GM12873 (cell line): ENCODE data around the gene OR2B2.

ENCODE experiments used
- TF ChIP-seq, protein P1 (sequence below): IDR thresholded peaks from 2 replicates; pipeline ENCODE4 v1.5.1; 2012; ENCODE audit warnings: low read depth, mild to moderate bottlenecking, moderate library complexity, low read length, control low read depth; ENCODE audit not compliant: insufficient read depth; ENCODE audit errors: missing control alignments

The OR2B2 gene

DNA sequence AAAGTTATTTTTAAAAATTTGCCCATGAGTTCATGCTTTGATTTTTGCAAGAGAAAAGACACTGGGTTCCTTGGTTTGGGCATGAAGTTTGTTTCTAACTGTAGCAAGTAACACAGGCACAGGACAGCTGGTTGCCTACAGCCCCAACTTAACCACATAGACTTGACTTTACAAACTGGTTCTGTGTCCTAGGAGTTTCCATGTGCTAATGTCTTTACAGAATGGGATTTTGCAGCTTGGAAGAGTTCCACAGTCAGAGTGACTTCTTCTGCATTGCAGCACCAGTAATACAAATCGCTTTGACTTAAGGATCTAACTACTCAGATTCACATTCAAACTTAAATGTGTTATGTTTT is 44.3 kb downstream of the OR2B2 start:
- TF ChIP-seq, protein P1, sequence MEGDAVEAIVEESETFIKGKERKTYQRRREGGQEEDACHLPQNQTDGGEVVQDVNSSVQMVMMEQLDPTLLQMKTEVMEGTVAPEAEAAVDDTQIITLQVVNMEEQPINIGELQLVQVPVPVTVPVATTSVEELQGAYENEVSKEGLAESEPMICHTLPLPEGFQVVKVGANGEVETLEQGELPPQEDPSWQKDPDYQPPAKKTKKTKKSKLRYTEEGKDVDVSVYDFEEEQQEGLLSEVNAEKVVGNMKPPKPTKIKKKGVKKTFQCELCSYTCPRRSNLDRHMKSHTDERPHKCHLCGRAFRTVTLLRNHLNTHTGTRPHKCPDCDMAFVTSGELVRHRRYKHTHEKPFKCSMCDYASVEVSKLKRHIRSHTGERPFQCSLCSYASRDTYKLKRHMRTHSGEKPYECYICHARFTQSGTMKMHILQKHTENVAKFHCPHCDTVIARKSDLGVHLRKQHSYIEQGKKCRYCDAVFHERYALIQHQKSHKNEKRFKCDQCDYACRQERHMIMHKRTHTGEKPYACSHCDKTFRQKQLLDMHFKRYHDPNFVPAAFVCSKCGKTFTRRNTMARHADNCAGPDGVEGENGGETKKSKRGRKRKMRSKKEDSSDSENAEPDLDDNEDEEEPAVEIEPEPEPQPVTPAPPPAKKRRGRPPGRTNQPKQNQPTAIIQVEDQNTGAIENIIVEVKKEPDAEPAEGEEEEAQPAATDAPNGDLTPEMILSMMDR = no peak

DNA sequence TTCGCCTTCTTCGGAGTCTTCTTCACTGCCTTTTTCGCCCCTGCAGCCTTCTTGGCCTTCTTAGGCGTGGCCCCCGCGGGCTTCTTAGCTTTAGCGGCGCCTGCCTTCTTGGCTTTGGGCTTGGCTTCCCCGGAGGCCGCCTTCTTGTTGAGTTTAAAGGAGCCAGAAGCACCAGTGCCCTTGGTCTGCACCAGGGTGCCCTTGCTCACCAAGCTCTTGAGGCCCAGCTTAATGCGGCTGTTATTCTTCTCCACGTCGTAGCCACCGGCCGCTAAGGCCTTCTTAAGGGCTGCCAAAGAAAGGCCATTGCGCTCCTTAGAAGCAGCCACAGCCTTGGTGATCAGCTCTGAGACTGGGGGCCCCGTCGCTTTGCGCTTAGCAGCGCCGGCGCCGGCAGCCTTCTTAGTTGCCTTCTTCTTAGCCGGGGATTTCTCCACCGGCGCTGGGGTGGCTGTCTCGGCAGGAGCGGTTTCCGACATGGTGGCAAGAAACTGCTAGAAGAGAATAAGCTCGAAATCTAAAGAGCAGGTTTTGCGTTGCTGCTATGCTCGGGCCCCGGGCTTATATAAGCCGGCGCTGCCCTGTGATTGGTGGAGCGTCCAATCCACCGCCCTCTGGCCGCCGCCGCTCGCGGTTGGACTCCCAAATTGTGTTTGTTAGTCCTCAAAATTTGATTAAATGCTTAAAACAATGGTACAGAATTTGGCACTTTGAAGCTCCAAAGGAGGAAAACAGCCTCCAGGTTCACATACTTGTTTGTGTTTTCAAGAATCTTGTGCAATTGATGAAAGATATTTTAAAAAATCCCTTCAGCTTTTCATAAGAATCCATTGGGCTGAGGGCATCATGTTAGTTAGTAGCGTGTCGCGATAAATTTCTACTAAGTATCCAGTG is 44.9 kb downstream of the OR2B2 start:
- TF ChIP-seq, protein P1 = no peak

DNA sequence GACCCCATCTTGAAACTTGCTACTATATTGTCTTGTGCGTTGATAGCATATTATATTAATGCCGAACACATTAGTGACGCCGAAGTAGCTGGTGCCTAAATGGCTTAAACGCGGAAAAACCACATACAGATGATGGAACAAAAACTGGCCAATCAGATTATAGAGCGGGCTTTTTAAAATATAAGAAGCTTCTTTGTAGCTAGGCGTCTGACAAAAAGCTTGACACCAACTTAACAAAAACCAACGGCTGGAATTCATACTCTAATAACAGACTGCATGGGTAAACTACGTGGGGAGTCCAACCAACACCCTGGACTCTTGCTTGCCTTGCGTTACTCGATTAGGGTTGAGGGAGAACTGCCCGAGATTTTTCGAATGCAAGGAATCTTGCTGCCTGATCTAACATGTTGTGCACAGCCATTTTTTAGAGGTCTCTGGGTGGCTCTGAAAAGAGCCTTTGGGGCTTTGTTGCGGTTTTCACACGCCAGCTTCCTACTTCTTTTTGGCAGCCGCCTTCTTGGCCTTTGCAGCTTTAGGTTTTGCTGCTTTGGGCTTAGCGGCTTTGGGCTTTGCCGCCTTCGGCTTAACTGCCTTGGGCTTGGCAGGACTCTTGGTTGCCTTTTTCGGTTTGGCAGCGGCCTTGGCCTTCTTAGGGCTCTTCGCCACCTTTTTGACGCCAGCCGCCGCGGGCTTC is 45.7 kb downstream of the OR2B2 start:
- TF ChIP-seq, protein P1 = no peak

DNA sequence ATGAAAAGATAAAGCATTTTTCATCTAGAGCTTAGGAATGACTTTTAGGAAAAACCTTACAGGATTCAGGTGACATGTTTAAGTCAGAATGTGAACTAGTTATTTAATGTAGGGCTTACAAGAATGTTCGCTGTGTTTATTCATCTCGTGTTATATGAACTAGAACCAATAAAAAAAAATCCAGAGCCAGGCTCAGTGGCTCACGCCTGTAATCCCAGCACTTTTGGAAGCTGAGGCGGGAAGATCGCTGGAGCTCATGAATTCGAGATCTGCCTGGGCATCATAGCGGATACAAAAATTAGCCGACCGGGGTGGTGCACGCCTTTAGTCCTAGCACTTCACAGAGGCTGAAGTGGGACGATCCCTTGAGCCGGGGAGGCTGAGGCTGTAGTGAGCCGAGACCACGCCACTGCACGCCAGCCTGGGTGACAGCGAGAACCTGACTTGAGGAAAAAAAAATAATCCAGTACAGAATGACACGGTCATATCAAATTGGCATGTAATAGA is 46.3 kb downstream of the OR2B2 start:
- TF ChIP-seq, protein P1 = no peak

DNA sequence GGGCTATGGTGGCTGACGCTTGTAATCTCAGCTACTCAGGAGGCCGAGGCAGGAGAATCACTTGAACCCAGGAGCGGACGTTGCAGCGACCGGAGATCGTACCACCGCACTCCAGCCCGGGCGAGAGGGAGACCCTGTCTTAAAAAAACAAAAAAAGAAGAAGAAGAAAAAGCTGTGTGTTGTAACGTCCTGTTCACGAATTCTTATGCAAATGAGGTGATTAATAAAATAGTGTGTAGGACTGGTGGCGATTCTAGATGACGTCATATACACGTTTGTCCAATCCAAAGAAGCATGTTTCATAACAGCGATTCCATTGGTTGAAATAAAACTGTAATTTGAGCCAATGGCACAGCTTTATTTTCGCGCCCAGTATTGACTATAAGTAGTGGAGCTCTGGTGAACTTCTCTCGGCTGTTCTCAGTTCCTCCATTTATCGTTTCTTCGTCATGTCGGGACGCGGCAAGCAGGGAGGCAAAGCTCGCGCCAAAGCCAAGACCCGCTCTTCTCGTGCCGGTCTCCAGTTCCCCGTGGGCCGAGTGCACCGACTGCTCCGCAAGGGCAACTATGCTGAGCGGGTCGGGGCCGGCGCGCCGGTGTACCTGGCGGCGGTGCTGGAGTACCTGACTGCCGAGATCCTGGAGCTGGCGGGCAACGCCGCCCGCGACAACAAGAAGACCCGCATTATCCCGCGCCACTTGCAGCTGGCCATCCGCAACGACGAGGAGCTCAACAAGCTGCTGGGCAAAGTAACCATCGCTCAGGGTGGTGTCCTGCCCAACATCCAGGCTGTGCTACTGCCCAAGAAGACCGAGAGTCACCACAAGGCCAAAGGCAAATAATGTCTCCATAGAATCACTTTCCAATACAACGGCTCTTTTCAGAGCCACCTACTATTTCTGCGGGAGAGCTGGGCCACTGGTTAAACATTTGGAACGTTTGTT is 47.0 kb downstream of the OR2B2 start:
- TF ChIP-seq, protein P1 = no peak

DNA sequence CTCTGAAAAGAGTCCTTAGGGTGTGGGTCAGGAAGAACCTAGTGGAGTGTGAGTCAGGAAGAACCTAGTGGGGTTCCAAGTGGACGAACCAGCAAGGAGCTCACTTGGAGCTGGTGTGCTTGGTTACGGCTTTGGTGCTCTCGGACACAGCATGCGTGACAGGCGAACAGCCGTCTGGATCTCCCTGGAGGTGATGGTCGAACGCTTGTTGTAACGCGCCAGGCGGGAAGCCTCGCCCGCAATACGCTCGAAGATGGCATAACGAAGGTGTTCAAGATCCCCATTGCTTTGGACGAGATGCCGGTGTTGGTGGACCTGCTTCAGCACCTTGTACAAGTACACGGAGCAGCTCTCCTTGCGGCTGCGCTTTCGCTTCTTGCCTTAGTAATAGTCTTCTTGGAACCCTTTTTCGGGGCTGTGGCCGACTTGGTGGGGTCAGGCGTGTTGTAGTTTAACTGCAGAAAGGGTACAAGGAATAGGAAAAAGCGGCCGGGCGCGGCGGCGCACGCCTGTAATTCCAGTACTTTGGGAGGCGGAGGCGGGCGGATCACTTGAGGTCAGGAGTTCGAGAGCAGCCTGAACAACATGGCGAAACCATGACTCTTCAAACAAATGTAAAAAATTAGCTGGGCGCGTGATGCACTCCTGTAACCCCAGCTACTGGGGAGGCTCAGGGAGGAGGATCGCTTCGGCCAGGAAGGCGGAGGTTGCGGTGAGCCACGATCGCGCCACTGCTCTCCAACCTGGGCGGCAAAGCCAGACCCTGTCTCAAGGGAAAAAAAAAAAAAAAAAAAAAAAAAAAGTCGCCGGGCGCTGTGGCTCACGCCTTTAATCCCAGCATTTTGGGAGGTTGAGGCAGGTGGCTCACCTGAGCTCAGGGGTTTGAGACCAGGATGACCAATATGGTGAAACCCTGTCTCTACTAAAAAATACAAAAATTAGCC is 48.0 kb downstream of the OR2B2 start:
- TF ChIP-seq, protein P1 = no peak
